Kidney (tissue), 22 donors: Measurements from ENCODE around the gene SEPTIN10. TPM values are rescaled to one million over a fixed set of nuclear protein-coding genes. Genes with fewer than 3 reads are reported as not detected.

Experiments
- DNase-seq, 5 donors: peaks; one replicate each; pipeline ENCODE4 v3.0.0-alpha.2; 2013 to 2020
- FAIRE-seq: peaks from 2 replicates; lab custom pipeline; 2012; peaks lifted over from hg19 to GRCh38; lab: Jason Lieb, UNC
- H3K27ac ChIP-seq, 2 donors: one replicate each; pipeline ENCODE4 v1.7.0; 2013; ENCODE audit warnings: low read depth in 2 of 2, low read length in 2 of 2, inconsistent platforms in 1 of 2
- H3K27me3 ChIP-seq: one replicate; pipeline ENCODE4 v1.7.1; 2013; ENCODE audit warnings: low read length, inconsistent platforms; ENCODE audit not compliant: control insufficient read depth, insufficient read depth
- H3K36me3 ChIP-seq, 3 donors: one replicate each; pipeline versions ENCODE4 v1.7.0 to v1.7.1; 2013; ENCODE audit warnings: low read length in 3 of 3, control low read depth in 1 of 3, inconsistent platforms in 1 of 3; ENCODE audit not compliant: insufficient read depth in 3 of 3, control insufficient read depth in 2 of 3
- H3K4me1 ChIP-seq, 3 donors: one replicate each; pipeline versions ENCODE4 v1.7.0 to v1.7.1; 2013; ENCODE audit warnings: low read length in 3 of 3, inconsistent platforms in 1 of 3, low read depth in 1 of 3; ENCODE audit not compliant: control insufficient read depth in 2 of 3, insufficient read depth in 2 of 3
- H3K4me3 ChIP-seq, 3 donors: one replicate each; pipeline versions ENCODE4 v1.7.0 to v1.8.1; 2013; ENCODE audit warnings: low read length in 3 of 3, control low read depth in 1 of 3, inconsistent platforms in 1 of 3
- H3K9ac ChIP-seq, 3 donors: one replicate each; pipeline versions ENCODE4 v1.7.0 to v1.7.1; 2013; ENCODE audit warnings: low read length in 3 of 3, control low read depth in 1 of 3, inconsistent platforms in 1 of 3
- H3K9me3 ChIP-seq, 3 donors: one replicate each; pipeline versions ENCODE4 v1.7.0 to v1.7.1; 2013; ENCODE audit warnings: low read length in 3 of 3, control low read depth in 1 of 3, inconsistent platforms in 1 of 3; ENCODE audit not compliant: control insufficient read depth in 2 of 3, insufficient read depth in 1 of 3
- intact Hi-C: fragments of 100-400 bp; cut with DNase I; formaldehyde crosslinking; loops from one replicate; pipeline ENCODE4 v1.11.1; 2022
- long read RNA-seq, 10 donors: library from polyadenylated mRNA in 1 of 10; unstranded in 1 of 10; transcript quantifications; one replicate each; pipeline ENCODE4 v2.0.0 and lab custom pipeline, GENCODE V29; 2021 to 2026
- polyA plus RNA-seq: library from polyadenylated mRNA; stranded (reverse); fragments of 350-450 nt; fragmentation: Illumina TruSeq; extraction: RNeasy Lipid Tissue Mini Kit (QIAGEN cat#74804); gene quantifications from one replicate; pipeline ENCODE4 v1.2.3, GENCODE V29; 2014; ENCODE audit warnings: low read depth, low replicate concordance; ENCODE audit not compliant: insufficient read depth
- total RNA-seq: library from RNA; stranded (reverse); fragmentation: NEBNext Ultra II Directional; extraction: Animal tissue kit (Norgen Biotek cat#: 25700); gene quantifications from one replicate; pipeline ENCODE4 v1.2.1, GENCODE V29; 2021
- TF ChIP-seq, protein P1 (sequence below): IDR thresholded peaks from 3 replicates; pipeline ENCODE4 v1.5.1; 2012; ENCODE audit warnings: mild to moderate bottlenecking, moderate library complexity, borderline replicate concordance; ENCODE audit not compliant: insufficient read depth; ENCODE audit errors: extremely low read depth
- donor health status: control.
- donor health status: control.
- donor health status: control.
- donor health status: control.
- donor health status: control.
- donor health status: DM: yes; HTN: yes; CAD: no.
- donor health status: Normal renal cell carcinoma (clear cell type).

Gene SEPTIN10
- total RNA-seq: 80.7 TPM
- polyA plus RNA-seq: 20.8 TPM
- long read RNA-seq, donor 1, partial matches to known transcripts: 14 of 20 reads
- long read RNA-seq, donor 1, other reads (novel, unspliced or antisense): 0 of 20 reads
- long read RNA-seq, donor 2, partial matches to known transcripts: 0 of 8 reads
- long read RNA-seq, donor 2, other reads (novel, unspliced or antisense): 0 of 8 reads
- long read RNA-seq, donor 3, transcript SEPT10-202 (11 exons, 3,071 nt): major isoform, 7 of 33 reads
- long read RNA-seq, donor 3, partial matches to known transcripts: 23 of 33 reads
- long read RNA-seq, donor 3, other reads (novel, unspliced or antisense): 0 of 33 reads
- long read RNA-seq, donor 4, transcript SEPT10-202 (11 exons, 3,071 nt): major isoform, 7 of 9 reads
- long read RNA-seq, donor 4, partial matches to known transcripts: 0 of 9 reads
- long read RNA-seq, donor 4, other reads (novel, unspliced or antisense): 0 of 9 reads
- long read RNA-seq, donor 5: 0 reads
- long read RNA-seq, donor 6, partial matches to known transcripts: 14 of 19 reads
- long read RNA-seq, donor 6, other reads (novel, unspliced or antisense): 0 of 19 reads
- long read RNA-seq, donor 7, transcript SEPT10-202 (11 exons, 3,071 nt): major isoform, 43 of 57 reads
- long read RNA-seq, donor 7, partial matches to known transcripts: 3 of 57 reads
- long read RNA-seq, donor 7, other reads (novel, unspliced or antisense): 6 of 57 reads
- long read RNA-seq, donor 8, partial matches to known transcripts: 0 of 3 reads
- long read RNA-seq, donor 8, other reads (novel, unspliced or antisense): 0 of 3 reads
- long read RNA-seq, donor 9, partial matches to known transcripts: 0 of 3 reads
- long read RNA-seq, donor 9, other reads (novel, unspliced or antisense): 0 of 3 reads
- long read RNA-seq, donor 10, partial matches to known transcripts: 0 of 6 reads
- long read RNA-seq, donor 10, other reads (novel, unspliced or antisense): 0 of 6 reads

DNA sequence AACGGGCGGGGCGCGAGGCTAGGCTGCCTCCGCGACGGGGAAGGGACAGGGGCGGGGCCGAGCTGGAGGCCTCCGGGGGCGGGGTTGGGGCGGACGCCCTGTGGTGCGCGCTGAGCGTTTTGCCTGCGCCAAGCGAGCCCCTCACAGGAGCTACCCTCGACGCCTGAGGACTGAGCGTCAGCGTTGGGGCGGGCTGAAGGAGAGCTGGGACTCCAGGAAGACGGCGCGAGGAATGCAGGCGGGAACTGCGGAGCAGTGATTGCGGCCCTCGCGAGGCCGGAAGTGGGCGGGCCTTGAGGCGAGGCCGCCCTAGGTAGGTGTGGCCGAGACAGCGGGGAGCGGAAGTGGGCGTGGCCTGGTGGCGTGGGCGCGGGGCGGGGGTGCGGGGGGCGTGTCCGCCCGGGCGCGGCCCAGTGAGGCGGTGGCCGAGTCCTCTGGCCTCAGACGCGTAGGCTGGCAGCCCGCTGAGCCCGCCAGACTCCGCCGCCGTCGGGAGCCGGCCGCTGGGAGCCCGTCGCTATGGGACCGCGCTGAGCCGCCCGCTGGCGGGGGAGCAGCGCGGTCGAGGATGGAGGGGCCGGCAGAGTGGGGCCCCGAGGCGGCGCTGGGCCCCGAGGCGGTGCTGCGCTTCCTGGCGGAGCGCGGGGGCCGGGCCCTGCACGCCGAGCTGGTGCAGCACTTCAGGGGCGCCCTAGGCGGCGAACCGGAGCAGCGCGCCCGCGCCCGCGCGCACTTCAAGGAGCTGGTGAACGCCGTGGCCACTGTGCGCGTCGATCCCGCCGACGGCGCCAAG lies at the start of gene SEPTIN10, which contains the start of gene SOWAHC:
SEPTIN10 (minus strand) TSS at position 45 of the 793 bp plus-strand sequence. CDS start 139 bp downstream, outside the sequence.
SOWAHC (plus strand) TSS at position 443 of the 793 bp plus-strand sequence; CDS start at position 569, 126 bp downstream.
- peak within 1 kb of the TSS; percentile 95 for H3K27ac ChIP-seq
- intact Hi-C loops: no loop called here
- H3K9me3 ChIP-seq: no peaks in the 10 kb centered on the region
- no peaks in the 10 kb centered on the region for H3K36me3 ChIP-seq
- TF ChIP-seq, protein P1, sequence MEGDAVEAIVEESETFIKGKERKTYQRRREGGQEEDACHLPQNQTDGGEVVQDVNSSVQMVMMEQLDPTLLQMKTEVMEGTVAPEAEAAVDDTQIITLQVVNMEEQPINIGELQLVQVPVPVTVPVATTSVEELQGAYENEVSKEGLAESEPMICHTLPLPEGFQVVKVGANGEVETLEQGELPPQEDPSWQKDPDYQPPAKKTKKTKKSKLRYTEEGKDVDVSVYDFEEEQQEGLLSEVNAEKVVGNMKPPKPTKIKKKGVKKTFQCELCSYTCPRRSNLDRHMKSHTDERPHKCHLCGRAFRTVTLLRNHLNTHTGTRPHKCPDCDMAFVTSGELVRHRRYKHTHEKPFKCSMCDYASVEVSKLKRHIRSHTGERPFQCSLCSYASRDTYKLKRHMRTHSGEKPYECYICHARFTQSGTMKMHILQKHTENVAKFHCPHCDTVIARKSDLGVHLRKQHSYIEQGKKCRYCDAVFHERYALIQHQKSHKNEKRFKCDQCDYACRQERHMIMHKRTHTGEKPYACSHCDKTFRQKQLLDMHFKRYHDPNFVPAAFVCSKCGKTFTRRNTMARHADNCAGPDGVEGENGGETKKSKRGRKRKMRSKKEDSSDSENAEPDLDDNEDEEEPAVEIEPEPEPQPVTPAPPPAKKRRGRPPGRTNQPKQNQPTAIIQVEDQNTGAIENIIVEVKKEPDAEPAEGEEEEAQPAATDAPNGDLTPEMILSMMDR: no peak
- no peaks in the 10 kb centered on the region for H3K27me3 ChIP-seq
- H3K9ac ChIP-seq: peak within 1 kb of the TSS; percentile 91 to 94 (median 92)
- peaks cover 4 to 15% (median 12%) of the 10 kb centered on the region in 3 donors for H3K4me1 ChIP-seq
- peak; percentile 98 to 99 (median 99) for DNase-seq
- peak within 1 kb of the TSS; percentile 78 to 87 (median 85) for H3K4me3 ChIP-seq
- no peak for FAIRE-seq

DNA sequence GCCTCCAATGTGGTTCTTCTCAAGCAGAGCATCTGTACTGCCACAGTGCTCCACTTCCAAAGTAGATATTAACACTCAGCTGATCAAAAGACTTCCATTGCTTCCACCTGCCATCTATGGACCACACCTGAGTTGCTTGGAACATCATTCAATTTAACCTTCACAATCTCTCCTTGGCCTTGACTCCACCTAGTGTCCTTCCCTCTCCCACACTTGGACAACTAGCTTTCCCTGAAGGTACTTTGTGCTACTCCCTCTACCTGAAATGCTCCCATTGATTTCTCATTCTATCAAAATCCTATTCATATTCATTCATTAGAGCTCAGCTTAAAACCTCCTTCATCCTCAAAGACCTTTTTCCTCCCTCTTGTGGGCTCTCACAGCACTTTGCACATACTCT lies 49.1 kb upstream of the SEPTIN10 start:
- H3K36me3 ChIP-seq: no peaks in the 10 kb centered on the region
- no peaks in the 10 kb centered on the region for H3K4me1 ChIP-seq
- TF ChIP-seq, protein P1: peak; percentile 8
- no peak for DNase-seq
- H3K27me3 ChIP-seq: no peaks in the 10 kb centered on the region
- no peak overlapping the region for H3K27ac ChIP-seq
- intact Hi-C loops: no loop called here
- H3K4me3 ChIP-seq: no peak overlapping the region
- H3K9ac ChIP-seq: no peak overlapping the region
- H3K9me3 ChIP-seq: no peaks in the 10 kb centered on the region
- FAIRE-seq: no peak

DNA sequence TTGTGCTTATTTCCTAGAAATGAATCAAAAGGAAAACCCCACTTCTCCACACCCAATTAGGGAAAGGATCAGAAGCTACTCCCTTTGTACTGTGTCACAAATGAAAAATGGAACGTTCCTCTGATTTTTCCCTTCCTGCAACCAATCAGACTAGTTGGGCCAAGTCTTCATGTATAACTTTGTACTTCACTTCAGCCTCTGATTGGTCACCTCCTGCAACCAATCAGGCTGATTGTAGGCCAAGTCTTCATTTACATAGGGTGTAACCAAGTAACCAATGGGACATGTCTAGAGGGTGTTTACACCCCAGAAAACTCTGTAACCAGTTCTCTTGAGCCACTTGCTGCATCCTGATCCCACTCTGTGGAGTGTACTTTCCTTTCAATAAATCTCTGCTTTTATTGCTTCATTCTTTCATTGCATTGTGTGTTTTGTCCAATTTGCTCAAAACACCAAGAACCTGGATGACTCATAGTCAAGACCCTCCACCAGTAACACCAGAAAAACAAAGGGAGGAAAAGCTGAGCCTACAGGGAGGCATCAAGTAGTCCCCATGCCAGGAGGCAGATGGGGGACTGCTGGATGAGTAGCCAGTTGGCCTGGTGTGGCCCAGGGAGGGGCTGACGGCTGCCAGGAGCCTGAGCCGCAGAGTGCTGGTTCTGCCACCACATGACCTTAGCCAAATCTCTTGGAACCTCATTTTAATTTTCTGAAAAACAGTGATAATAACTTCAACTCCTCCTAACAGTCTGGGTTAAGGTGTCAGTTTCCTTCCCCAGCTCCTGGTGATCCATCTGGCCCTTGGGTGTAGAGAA lies 46.5 kb upstream of the SEPTIN10 start:
- no peaks in the 10 kb centered on the region for H3K27me3 ChIP-seq
- no peak overlapping the region for H3K9ac ChIP-seq
- no peak for DNase-seq
- H3K4me3 ChIP-seq: no peak overlapping the region
- no peak for FAIRE-seq
- intact Hi-C loops: no loop called here
- no peaks in the 10 kb centered on the region for H3K4me1 ChIP-seq
- no peaks in the 10 kb centered on the region for H3K9me3 ChIP-seq
- TF ChIP-seq, protein P1: no peak
- no peaks in the 10 kb centered on the region for H3K36me3 ChIP-seq
- H3K27ac ChIP-seq: no peak overlapping the region
